HEK293T (cell line): Measurements from ENCODE around the gene PTPRG.
A peak's percentile ranks its signal among the peaks of the same experiment; 100 is the strongest.

Experiments used
- CTCF ChIA-PET: fragments of 350-600 bp; formaldehyde crosslinking; extraction: SDS; loops from one replicate; lab custom pipeline; 2021; ENCODE audit warnings: antibody characterized with exemption, inconsistent platforms; lab: Yijun Ruan, JAX
- POLR2A ChIA-PET: fragments of 350-600 bp; formaldehyde crosslinking; extraction: SDS; loops from one replicate; lab custom pipeline; 2020; ENCODE audit warnings: antibody characterized with exemption, inconsistent platforms; lab: Yijun Ruan, JAX
- DNase-seq: peaks from one replicate; pipeline ENCODE4 v3.0.0; 2012; ENCODE audit warnings: mixed read lengths; ENCODE audit errors: extremely low spot score
- ARNT ChIP-seq: fragments of 450-650 bp; IDR thresholded peaks from 2 replicates; pipeline ENCODE4 v1.6.1; 2017; ENCODE audit warnings: mild to moderate bottlenecking
- BHLHE40 ChIP-seq: fragments of 450-650 bp; IDR thresholded peaks from 2 replicates; pipeline ENCODE4 v1.6.1; 2016; ENCODE audit warnings: mild to moderate bottlenecking, moderate library complexity, borderline replicate concordance
- CTBP1 ChIP-seq: fragments of 450-650 bp; IDR thresholded peaks from 2 replicates; pipeline ENCODE4 v1.6.1; 2016; ENCODE audit warnings: borderline replicate concordance
- ELF4 ChIP-seq: fragments of 450-650 bp; IDR thresholded peaks from 2 replicates; pipeline ENCODE4 v1.6.1; 2017; ENCODE audit warnings: antibody characterized with exemption
- FOXA1 ChIP-seq: fragments of 450-650 bp; IDR thresholded peaks from 2 replicates; pipeline ENCODE4 v1.6.1; 2016; ENCODE audit warnings: mild to moderate bottlenecking
- FOXK2 ChIP-seq: fragments of 450-650 bp; IDR thresholded peaks from 2 replicates; pipeline ENCODE4 v1.6.1; 2016; ENCODE audit warnings: mild to moderate bottlenecking
- FOXM1 ChIP-seq: fragments of 450-650 bp; IDR thresholded peaks from 2 replicates; pipeline ENCODE4 v1.6.1; 2017; ENCODE audit warnings: mild to moderate bottlenecking, borderline replicate concordance
- HDGF ChIP-seq: fragments of 450-650 bp; IDR thresholded peaks from 2 replicates; pipeline ENCODE4 v1.6.1; 2017; ENCODE audit warnings: antibody characterized with exemption, borderline replicate concordance
- L3MBTL2 ChIP-seq: fragments of 450-650 bp; conservative IDR thresholded peaks from 2 replicates; pipeline ENCODE4 v1.6.1; 2016; ENCODE audit warnings: mild to moderate bottlenecking
- LEF1 ChIP-seq: fragments of 450-650 bp; IDR thresholded peaks from 2 replicates; pipeline ENCODE4 v1.6.1; 2017; ENCODE audit warnings: mild to moderate bottlenecking, borderline replicate concordance
- NFRKB ChIP-seq: fragments of 450-650 bp; IDR thresholded peaks from 2 replicates; pipeline ENCODE4 v1.6.1; 2016; ENCODE audit warnings: mild to moderate bottlenecking, moderate library complexity
- PKNOX1 ChIP-seq: fragments of 450-650 bp; IDR thresholded peaks from 2 replicates; pipeline ENCODE4 v1.6.1; 2016
- SP1 ChIP-seq: fragments of 450-650 bp; IDR thresholded peaks from 2 replicates; pipeline ENCODE4 v1.6.1; 2017
- SUZ12 ChIP-seq: fragments of 450-650 bp; IDR thresholded peaks from 2 replicates; pipeline ENCODE4 v1.6.1; 2016; ENCODE audit warnings: mild to moderate bottlenecking
- TARDBP ChIP-seq: fragments of 450-650 bp; IDR thresholded peaks from 2 replicates; pipeline ENCODE4 v1.6.1; 2016
- ZNF384 ChIP-seq: fragments of 450-650 bp; IDR thresholded peaks from 2 replicates; pipeline ENCODE4 v1.6.1; 2016

Gene PTPRG

DNA sequence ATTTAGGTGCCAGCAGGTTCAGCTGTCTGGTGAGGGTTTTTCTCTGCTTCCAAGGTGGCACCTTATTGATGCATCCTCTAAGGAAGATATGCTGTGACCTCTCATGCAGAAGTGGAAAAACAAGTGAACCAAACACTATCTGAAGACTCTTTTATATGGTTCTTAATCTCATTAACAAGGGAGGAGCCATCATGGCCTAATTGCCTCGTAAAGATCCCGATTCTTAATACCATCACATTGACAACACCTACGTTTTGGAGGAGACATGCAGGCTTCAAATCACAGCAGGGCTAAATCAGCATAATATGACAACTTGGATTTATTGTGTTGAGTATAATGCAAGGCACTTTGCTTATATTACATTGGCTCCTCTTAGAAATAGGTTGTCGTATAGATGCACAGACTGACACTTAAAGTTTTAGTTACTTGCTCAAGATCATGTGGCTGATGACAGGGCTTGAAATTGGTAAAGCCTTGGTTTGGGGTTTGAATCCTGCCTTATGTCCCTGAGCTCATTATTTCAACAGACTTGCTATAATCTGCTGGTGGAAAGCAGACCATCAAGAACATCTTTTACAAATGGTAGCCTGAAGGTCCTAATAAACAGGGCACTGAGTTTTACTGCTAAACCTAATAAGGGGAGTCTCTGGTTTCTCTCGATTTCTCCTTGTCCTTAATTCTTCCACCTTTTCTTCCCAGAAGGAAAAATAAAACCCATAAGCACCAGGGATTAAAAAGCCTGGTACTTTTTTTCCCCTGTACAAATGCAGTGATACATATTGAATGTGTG is 88.2 kb downstream of the PTPRG start:
- no peak for DNase-seq
- CTCF ChIA-PET, result interaction anchor here (1.8 kb wide), 1 partner anchor 14 kb away, joined by 3 read pairs; no protein-coding TSS in a partner anchor
- POLR2A ChIA-PET, result interaction anchor here (1.8 kb wide), 1 partner anchor 14 kb away, joined by 5 read pairs; no protein-coding TSS in a partner anchor

DNA sequence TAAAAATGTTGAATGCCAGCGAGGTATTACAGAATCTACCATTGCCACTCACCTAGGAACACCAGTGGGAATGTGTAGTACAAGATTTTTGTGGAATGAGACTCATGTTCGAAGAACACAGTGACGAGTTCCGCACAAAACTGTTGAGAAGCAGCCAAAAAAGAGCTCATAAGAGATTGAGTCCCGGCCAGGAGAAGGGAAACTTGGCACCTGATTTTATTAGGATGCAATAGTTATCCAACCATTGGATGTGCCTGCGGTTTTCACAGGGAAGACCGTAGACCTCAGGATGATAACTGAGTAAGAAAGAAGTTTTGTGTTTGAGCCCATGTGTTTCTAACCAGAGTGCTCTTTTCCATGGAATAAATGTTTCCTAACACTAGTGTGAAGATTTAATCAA is 88.9 kb downstream of the PTPRG start:
- ChIA-PET CTCF (interaction anchor here (1.8 kb wide), 1 partner anchor 15 kb away, joined by 3 read pairs; no protein-coding TSS in a partner anchor), POLR2A (interaction anchor here (1.8 kb wide), 1 partner anchor 15 kb away, joined by 5 read pairs; no protein-coding TSS in a partner anchor)
- no peak for TF ChIP-seq BHLHE40
- no peak for TF ChIP-seq CTBP1
- TF ChIP-seq SUZ12, result no peak
- TF ChIP-seq ARNT, result no peak
- TF ChIP-seq ZNF384, result no peak
- TF ChIP-seq FOXM1, result no peak
- TF ChIP-seq L3MBTL2, result no peak
- TF ChIP-seq FOXK2, result no peak
- no peak for TF ChIP-seq LEF1
- no peak for TF ChIP-seq TARDBP
- no peak for TF ChIP-seq HDGF
- TF ChIP-seq FOXA1, result no peak
- no peak for TF ChIP-seq NFRKB
- no peak for TF ChIP-seq ELF4
- TF ChIP-seq PKNOX1, result no peak
- TF ChIP-seq SP1, result no peak
- DNase-seq, result no peak

More for the DNA sequence above, 88.2 kb downstream of the PTPRG start:
- TF ChIP-seq PKNOX1, result peak; percentile 71
- TF ChIP-seq FOXM1, result no peak
- TF ChIP-seq LEF1, result no peak
- TF ChIP-seq ELF4, result no peak

DNA sequence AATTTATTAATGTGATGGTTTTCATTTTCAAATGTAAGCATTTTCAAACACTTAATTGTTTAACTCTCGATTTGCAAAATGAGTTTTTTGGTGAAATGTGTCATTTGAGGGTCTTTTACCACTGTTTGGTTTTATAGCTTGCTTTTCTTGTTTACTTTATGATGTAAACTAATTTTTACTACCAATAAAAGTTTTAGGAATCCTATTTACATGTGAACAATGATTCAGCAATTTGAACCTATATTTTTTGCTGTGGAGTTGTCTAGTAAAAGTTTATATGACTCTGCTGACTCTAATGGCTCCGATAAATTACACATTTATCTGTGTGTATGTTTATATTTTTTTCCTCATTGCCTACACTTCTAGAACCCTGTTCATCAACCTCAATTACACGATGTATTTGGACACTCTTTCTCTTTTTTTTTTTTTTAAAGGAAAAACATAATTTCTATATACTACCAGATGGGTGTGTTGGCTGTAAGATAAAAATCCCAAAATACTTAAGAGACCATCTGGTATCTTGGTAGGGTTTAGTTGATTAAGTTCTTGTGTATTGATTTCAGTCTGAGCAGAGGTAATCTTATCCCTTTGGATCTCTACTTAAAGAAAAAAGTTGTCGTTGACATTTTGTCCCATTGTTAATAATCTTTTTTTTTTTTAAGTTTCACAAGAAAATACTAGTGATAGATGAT is 89.5 kb downstream of the PTPRG start:
- ChIA-PET CTCF (no interaction called here), POLR2A (interaction anchor here (1.8 kb wide), 1 partner anchor 15 kb away, joined by 5 read pairs; no protein-coding TSS in a partner anchor)
- TF ChIP-seq LEF1, result no peak; the same call in 1 of the 2 replicates
- TF ChIP-seq BHLHE40, result no peak
- TF ChIP-seq SUZ12, result no peak
- no peak for TF ChIP-seq HDGF
- TF ChIP-seq SP1, result no peak
- TF ChIP-seq ZNF384, result peak; percentile 75
- no peak for TF ChIP-seq L3MBTL2
- TF ChIP-seq NFRKB, result no peak
- peak; percentile 89 for TF ChIP-seq FOXA1
- TF ChIP-seq ELF4, result no peak
- TF ChIP-seq FOXM1, result 0 out of 2 replicates have a peak, but pooled peaks have one; percentile 45
- peak; percentile 82 for TF ChIP-seq FOXK2
- TF ChIP-seq CTBP1, result peak; percentile 93
- peak; percentile 89 for TF ChIP-seq PKNOX1
- no peak for TF ChIP-seq ARNT
- no peak for TF ChIP-seq TARDBP
- DNase-seq, result no peak

- POLR2A ChIA-PET, result interaction anchor here (0.5 kb wide), 1 partner anchor 15 kb away, joined by 3 read pairs; no protein-coding TSS in a partner anchor
- TF ChIP-seq L3MBTL2 (no peak), CTBP1 (no peak), ARNT (no peak), FOXK2 (no peak), PKNOX1 (no peak), LEF1 (no peak), ZNF384 (no peak), FOXA1 (no peak)
- CTCF ChIA-PET, result no interaction called here
- DNase-seq, result no peak
These were observed 96.3 kb downstream of the PTPRG start for GRCh38 chr3:61657689-61658088.

DNA sequence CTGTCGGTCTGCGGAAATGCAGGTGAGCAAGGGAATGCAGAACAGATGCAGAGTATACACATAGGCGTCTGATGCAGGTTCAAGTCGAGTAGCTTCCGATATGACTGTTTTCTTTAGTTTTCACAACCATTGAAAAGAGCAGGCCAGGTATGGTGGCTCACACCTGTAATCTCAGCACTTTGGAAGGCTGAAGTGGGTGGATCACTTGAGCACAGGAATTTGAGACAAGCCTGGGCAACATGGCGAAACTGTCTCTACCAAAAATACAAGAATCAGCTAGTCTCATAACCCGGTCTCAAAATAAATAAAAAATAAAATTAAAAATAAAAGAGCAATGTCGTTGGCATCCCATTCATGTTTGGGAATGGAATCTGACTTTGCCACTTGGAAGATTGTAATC is 101.5 kb downstream of the PTPRG start:
- TF ChIP-seq PKNOX1 (no peak), NFRKB (no peak), SP1 (no peak), LEF1 (no peak), FOXK2 (no peak), SUZ12 (no peak), ARNT (no peak), FOXA1 (no peak), TARDBP (no peak), BHLHE40 (no peak), ZNF384 (no peak), L3MBTL2 (no peak), FOXM1 (no peak), HDGF (no peak), CTBP1 (no peak), ELF4 (no peak)
- POLR2A ChIA-PET, result no interaction called here
- CTCF ChIA-PET, result no interaction called here

More for the DNA sequence above, 101.5 kb downstream of the PTPRG start:
- no peak for DNase-seq
